Skeletal muscle tissue (tissue), 4 donors: ENCODE data around the gene IBTK. TPM values are rescaled to one million over a fixed set of nuclear protein-coding genes. Genes with fewer than 3 reads are reported as not detected.
"Not testable (repeated sequence)": the region's sequence is repeated elsewhere in the genome, so short reads cannot be mapped to it uniquely, and the experiment has no call there.

ENCODE experiments used
- H3K27ac ChIP-seq: one replicate; pipeline ENCODE4 v1.7.0; 2013; ENCODE audit warnings: mild to moderate bottlenecking, low read depth, low read length, inconsistent platforms
- H3K27me3 ChIP-seq, 3 donors: one replicate each; pipeline ENCODE4 v1.7.0; 2013; ENCODE audit warnings: low read length in 3 of 3; ENCODE audit not compliant: control insufficient read depth in 3 of 3, insufficient read depth in 3 of 3
- H3K36me3 ChIP-seq, 3 donors: one replicate each; pipeline ENCODE4 v1.7.0; 2013; ENCODE audit warnings: low read length in 3 of 3; ENCODE audit not compliant: control insufficient read depth in 3 of 3, insufficient read depth in 3 of 3
- H3K4me1 ChIP-seq, 3 donors: one replicate each; pipeline ENCODE4 v1.7.0; 2013; ENCODE audit warnings: low read length in 3 of 3, mild to moderate bottlenecking in 3 of 3; ENCODE audit not compliant: control insufficient read depth in 3 of 3, insufficient read depth in 3 of 3
- H3K4me3 ChIP-seq, 3 donors: one replicate each; pipeline ENCODE4 v1.7.0; 2013; ENCODE audit warnings: low read length in 3 of 3
- H3K9ac ChIP-seq, 3 donors: one replicate each; pipeline ENCODE4 v1.7.0; 2013; ENCODE audit warnings: low read length in 3 of 3, mild to moderate bottlenecking in 3 of 3, moderate library complexity in 2 of 3, low read depth in 1 of 3
- H3K9me3 ChIP-seq, 3 donors: one replicate each; pipeline ENCODE4 v1.7.0; 2013; ENCODE audit warnings: low read length in 3 of 3; ENCODE audit not compliant: control insufficient read depth in 3 of 3
- total RNA-seq: library from RNA; depleted of rRNA; stranded (reverse); fragments of >200 nt; gene quantifications from one replicate; pipeline ENCODE4 v1.2.3, GENCODE V29; 2014
- donor health status: Osteomylitis.

The IBTK gene
- total RNA-seq, 1 donor from 2014 or later = 50.1 TPM

GRCh38 chr6:82160255-82160990 lies 87.1 kb downstream of the IBTK start:
- H3K27me3 ChIP-seq = no peaks in the 10 kb centered on the region
- H3K9ac ChIP-seq = no peak overlapping the region
- no peak overlapping the region for H3K27ac ChIP-seq
- no peaks in the 10 kb centered on the region for H3K9me3 ChIP-seq
- no peaks in the 10 kb centered on the region for H3K4me1 ChIP-seq
- H3K36me3 ChIP-seq = no peaks in the 10 kb centered on the region
- no peak overlapping the region for H3K4me3 ChIP-seq

GRCh38 chr6:82152786-82153185 lies 94.8 kb downstream of the IBTK start:
- not testable (repeated sequence) for H3K9ac ChIP-seq, H3K4me3 ChIP-seq, H3K9me3 ChIP-seq, H3K4me1 ChIP-seq, H3K27me3 ChIP-seq, H3K36me3 ChIP-seq, H3K27ac ChIP-seq

- H3K36me3 ChIP-seq, H3K27me3 ChIP-seq, H3K4me1 ChIP-seq, H3K9ac ChIP-seq, H3K27ac ChIP-seq, H3K4me3 ChIP-seq, H3K9me3 ChIP-seq: not testable (repeated sequence)
Observed at GRCh38 chr6:82151147-82151546, 96.4 kb downstream of the IBTK start.

GRCh38 chr6:82145926-82146452 lies 101.6 kb downstream of the IBTK start:
- H3K36me3 ChIP-seq = no peaks in the 10 kb centered on the region
- no peaks in the 10 kb centered on the region for H3K9me3 ChIP-seq
- H3K27ac ChIP-seq = no peak overlapping the region
- H3K4me3 ChIP-seq = no peak overlapping the region
- no peak overlapping the region for H3K9ac ChIP-seq
- H3K27me3 ChIP-seq = no peaks in the 10 kb centered on the region
- H3K4me1 ChIP-seq = peaks cover 5 to 15% (median 13%) of the 10 kb centered on the region in 3 donors

- Histone ChIP-seq H3K9me3 (no peaks in the 10 kb centered on the region), H3K4me3 (peak overlapping the region; percentile 18 to 35 (median 33)), H3K4me1 (peaks cover 5 to 15% (median 13%) of the 10 kb centered on the region in 3 donors), H3K27me3 (no peaks in the 10 kb centered on the region), H3K27ac (peak overlapping the region; percentile 72), H3K9ac (peak overlapping the region; percentile 24 to 54 (median 27)), H3K36me3 (no peaks in the 10 kb centered on the region)
Observed at GRCh38 chr6:82144852-82145340, 102.6 kb downstream of the IBTK start.

- Histone ChIP-seq H3K4me3 (peak overlapping the region in 2 of 3 donors; percentile 3 to 18), H3K9ac (peak overlapping the region in 1 of 3 donors; percentile 16), H3K27ac (peak overlapping the region; percentile 72), H3K27me3 (no peaks in the 10 kb centered on the region), H3K36me3 (no peaks in the 10 kb centered on the region), H3K4me1 (peaks cover 5 to 15% (median 13%) of the 10 kb centered on the region in 3 donors), H3K9me3 (no peaks in the 10 kb centered on the region)
Observed at GRCh38 chr6:82144007-82144851, 103.3 kb downstream of the IBTK start.

- Histone ChIP-seq H3K9ac (no peak overlapping the region), H3K36me3 (no peaks in the 10 kb centered on the region), H3K9me3 (no peaks in the 10 kb centered on the region), H3K4me1 (peaks cover 5 to 15% (median 13%) of the 10 kb centered on the region in 3 donors), H3K4me3 (no peak overlapping the region), H3K27me3 (no peaks in the 10 kb centered on the region), H3K27ac (peak overlapping the region; percentile 5)
Observed at GRCh38 chr6:82143041-82143481, 104.5 kb downstream of the IBTK start.

GRCh38 chr6:82142524-82142923 lies 105.0 kb downstream of the IBTK start:
- Histone ChIP-seq H3K4me3 (no peak overlapping the region), H3K27ac (no peak overlapping the region), H3K27me3 (no peaks in the 10 kb centered on the region), H3K9me3 (no peaks in the 10 kb centered on the region), H3K36me3 (no peaks in the 10 kb centered on the region), H3K4me1 (peaks cover 5 to 15% (median 13%) of the 10 kb centered on the region in 3 donors), H3K9ac (no peak overlapping the region)

- H3K9ac ChIP-seq = no peak overlapping the region
- no peak overlapping the region for H3K4me3 ChIP-seq
- no peaks in the 10 kb centered on the region for H3K4me1 ChIP-seq
- no peak overlapping the region for H3K27ac ChIP-seq
- no peaks in the 10 kb centered on the region for H3K9me3 ChIP-seq
- H3K27me3 ChIP-seq = no peaks in the 10 kb centered on the region
- no peaks in the 10 kb centered on the region for H3K36me3 ChIP-seq
Observed at GRCh38 chr6:82138075-82138791, 109.3 kb downstream of the IBTK start.
